HG03280 (cell line): ENCODE data around the gene NOSTRIN.
"Not testable (repeated sequence)": the region's sequence is repeated elsewhere in the genome, so short reads cannot be mapped to it uniquely, and the experiment has no call there.

Experiments used
- ATAC-seq: cut with Tn5 transposase; IDR thresholded peaks from one replicate; pipeline ENCODE4 v1.9.1; 2021; ENCODE audit warnings: mild to moderate bottlenecking, moderate library complexity; ENCODE audit not compliant: unreplicated experiment

The NOSTRIN gene

GRCh38 chr2:168816369-168816768 is 13.9 kb downstream of the NOSTRIN start:
- no peak for ATAC-seq

- ATAC-seq, result no peak
Measured at GRCh38 chr2:168819050-168819715, 16.7 kb downstream of the NOSTRIN start.

GRCh38 chr2:168819829-168820489 is 17.5 kb downstream of the NOSTRIN start:
- no peak for ATAC-seq

GRCh38 chr2:168821577-168821976 is 19.1 kb downstream of the NOSTRIN start:
- no peak for ATAC-seq

GRCh38 chr2:168821992-168822391 is 19.6 kb downstream of the NOSTRIN start:
- no peak for ATAC-seq

- ATAC-seq, result no peak
Measured at GRCh38 chr2:168825126-168825525, 22.7 kb downstream of the NOSTRIN start.

DNA sequence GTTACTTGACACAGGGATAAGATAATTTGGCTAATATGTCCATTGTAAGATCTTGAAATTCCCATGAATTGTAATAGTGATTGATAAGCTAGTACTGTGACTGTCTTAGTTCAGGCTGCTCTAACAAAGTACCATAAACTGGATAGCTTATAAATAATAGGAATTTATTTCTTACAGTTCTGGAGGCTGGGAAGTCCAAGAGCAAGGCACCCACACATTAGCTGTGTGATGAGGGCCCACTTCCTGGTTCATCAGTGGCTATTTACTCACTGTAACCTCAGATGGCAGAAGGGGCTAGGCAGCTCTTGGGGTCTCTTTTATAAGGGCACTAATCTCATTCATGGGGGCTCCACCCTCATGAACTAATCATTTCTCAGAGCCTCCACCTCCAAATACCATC is 28.5 kb downstream of the NOSTRIN start:
- no peak for ATAC-seq

GRCh38 chr2:168831662-168832061 is 29.2 kb downstream of the NOSTRIN start:
- no peak for ATAC-seq

DNA sequence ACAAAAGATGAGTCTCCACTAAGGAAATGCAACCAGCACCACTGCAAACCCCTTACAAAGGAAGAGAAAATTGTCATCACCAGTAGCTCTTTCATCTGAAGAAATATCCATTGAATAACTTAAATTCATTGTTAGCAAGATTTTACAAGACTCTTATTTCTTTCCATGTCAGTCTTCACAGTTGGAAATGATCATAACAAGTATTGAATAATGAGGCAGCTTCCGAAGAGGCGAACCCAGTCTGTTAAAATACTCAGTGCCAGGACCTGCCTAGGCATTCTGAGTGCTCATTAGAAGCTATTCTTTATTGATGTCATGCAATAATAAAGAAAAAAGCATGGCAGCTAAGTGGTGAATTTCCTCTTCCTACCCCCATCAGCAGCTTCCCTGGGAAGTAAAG is 33.5 kb downstream of the NOSTRIN start:
- no peak for ATAC-seq

GRCh38 chr2:168841445-168841844 is 39.0 kb downstream of the NOSTRIN start:
- ATAC-seq, result no peak

GRCh38 chr2:168843253-168843652 is 40.8 kb downstream of the NOSTRIN start:
- no peak for ATAC-seq

DNA sequence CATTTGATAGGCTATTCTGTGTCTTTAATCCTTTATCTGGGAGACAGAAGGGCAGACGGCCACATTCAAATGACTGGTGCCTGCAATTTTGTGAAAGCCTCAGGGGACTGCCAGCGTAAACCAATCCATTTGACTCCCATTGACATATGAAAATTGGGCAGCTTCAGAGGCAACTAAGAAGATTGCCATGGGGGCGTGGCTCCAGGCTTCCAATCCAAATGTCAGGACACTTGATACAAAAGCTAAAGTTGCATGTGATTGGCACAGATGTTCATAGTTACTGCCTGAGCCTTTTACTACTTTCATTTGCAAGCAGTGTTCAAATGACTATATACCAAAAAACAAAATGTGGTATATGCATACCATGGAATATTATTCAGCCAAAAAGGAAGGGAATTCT is 45.8 kb downstream of the NOSTRIN start:
- ATAC-seq, result no peak

DNA sequence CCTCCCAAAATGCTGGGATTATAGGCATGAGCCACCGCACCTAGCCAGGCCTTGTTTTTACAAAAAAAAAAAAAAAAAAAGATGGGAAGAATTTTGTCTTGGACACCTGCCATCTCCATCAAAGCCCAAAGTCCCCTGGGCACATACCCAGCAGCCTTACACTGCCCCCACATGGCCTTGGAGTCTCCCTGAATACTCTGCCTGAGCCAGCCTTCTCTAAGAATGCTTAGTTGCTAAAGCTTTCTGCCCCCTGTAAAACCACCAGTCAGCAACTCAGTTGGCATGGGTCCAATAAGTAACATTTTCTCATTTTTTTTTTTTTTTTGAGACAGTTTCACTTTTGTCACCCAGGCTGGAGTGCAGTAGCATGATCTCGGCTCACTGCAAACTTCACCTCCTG is 47.2 kb downstream of the NOSTRIN start:
- no peak for ATAC-seq

DNA sequence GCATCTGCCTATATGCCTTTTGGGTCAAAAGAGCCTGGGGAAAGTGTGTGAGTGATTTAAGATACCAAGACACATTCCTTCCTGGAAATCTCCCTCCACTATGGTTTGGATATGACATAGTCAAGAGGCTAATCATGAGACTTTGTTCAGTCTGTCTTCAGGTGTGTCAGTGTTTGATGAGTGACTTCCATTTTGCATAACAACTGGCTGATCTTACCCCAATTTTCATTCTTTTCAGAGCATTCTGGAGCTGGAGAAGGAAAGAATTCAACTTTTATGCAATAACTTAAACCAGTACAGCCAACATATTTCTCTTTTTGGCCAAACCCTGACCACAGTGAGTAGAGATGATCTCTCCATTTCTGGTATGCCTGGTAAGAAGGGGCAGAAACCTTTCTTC is 48.4 kb downstream of the NOSTRIN start:
- no peak for ATAC-seq

GRCh38 chr2:168851674-168852320 is 49.4 kb downstream of the NOSTRIN start:
- no peak for ATAC-seq

GRCh38 chr2:168852481-168852880 is 50.0 kb downstream of the NOSTRIN start:
- no peak for ATAC-seq

- ATAC-seq, result no peak
Measured at GRCh38 chr2:168853471-168853870, 51.0 kb downstream of the NOSTRIN start.

DNA sequence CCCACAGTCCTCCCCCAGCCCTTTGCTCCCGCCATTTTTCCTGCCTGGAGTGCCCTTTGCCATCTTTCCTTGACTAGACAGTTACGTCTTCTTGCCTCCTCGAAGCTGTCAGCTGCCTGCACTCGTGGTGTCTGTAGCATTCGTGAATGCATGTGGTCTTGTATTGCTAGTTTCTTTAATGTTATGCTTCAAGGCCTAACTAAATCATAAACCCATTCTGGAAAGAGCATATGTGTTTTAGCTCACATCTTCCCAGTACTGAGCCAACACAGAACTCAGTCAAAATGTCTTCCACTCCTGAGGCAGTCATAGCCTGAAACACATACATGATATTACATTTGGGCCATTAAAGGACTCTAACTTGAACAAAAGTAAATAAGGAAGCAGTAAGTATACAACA is 52.2 kb downstream of the NOSTRIN start:
- ATAC-seq, result no peak

DNA sequence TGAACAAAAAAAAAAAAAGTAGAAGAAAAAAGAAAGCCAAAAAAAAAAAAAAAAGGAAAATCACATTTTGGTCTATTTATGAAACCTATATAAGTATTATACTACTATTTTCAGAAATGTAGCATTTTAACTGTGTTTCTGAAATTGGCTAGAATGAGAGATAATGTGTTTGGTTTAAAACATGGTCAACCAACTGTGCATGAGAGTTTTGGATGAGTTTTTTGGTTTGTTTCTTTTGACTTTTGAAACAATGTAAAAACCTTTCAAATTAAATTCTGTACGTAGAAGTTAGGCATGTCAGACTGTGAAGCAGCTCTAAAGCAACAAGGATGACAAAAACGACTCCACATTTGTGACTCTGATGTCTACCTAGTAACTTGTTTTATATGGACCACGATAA is 53.2 kb downstream of the NOSTRIN start:
- ATAC-seq, result no peak

DNA sequence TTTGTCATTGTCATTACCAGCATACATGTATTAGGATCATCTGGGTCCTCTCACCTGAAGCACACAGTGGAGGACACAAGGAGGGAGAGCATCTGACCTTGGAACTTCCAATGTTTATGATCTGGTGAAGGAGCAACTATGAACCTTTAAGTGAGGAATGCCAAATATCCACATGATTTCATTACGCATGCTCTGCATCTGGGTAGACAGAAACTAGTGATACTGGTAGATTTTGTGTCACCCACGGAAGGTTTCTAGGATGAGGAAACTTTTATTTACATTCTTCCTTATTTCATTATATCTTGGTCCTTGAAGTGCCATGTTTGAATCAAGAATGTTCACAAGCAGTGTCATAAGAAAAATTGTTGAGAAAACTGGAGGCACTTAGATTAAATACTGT is 55.7 kb downstream of the NOSTRIN start:
- ATAC-seq, result no peak

DNA sequence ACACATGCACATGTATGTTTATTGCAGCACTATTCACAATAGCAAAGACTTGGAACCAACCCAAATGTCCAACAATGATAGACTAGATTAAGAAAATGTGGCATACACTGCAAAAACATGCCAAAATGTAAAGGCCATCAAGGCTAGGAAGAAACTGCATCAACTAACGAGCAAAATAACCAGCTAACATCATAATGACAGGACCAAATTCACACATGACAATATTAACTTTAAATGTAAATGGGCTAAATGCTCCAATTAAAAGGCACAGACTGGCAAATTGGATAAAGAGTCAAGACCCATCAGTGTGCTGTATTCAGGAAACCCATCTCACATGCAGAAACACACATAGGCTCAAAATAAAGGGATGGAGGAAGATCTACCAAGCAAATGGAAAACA is 64.7 kb downstream of the NOSTRIN start:
- ATAC-seq, result not testable (repeated sequence)

GRCh38 chr2:168870369-168870768 is 67.9 kb downstream of the NOSTRIN start:
- ATAC-seq, result not testable (repeated sequence)
